Cerebellar nuclear complex (tissue), 1 donor: ENCODE measurements around the gene ATP6AP1.
A peak's percentile ranks its signal among the peaks of the same experiment; 100 is the strongest.
"Not testable (repeated sequence)": the region's sequence is repeated elsewhere in the genome, so short reads cannot be mapped to it uniquely, and the experiment has no call there.

Source experiments
- DNase-seq, 2 experiments: peaks; one replicate each; lab custom pipeline; 2025; lab: John Stamatoyannopoulos, UW

ATP6AP1 gene, protein sequence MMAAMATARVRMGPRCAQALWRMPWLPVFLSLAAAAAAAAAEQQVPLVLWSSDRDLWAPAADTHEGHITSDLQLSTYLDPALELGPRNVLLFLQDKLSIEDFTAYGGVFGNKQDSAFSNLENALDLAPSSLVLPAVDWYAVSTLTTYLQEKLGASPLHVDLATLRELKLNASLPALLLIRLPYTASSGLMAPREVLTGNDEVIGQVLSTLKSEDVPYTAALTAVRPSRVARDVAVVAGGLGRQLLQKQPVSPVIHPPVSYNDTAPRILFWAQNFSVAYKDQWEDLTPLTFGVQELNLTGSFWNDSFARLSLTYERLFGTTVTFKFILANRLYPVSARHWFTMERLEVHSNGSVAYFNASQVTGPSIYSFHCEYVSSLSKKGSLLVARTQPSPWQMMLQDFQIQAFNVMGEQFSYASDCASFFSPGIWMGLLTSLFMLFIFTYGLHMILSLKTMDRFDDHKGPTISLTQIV

DNA sequence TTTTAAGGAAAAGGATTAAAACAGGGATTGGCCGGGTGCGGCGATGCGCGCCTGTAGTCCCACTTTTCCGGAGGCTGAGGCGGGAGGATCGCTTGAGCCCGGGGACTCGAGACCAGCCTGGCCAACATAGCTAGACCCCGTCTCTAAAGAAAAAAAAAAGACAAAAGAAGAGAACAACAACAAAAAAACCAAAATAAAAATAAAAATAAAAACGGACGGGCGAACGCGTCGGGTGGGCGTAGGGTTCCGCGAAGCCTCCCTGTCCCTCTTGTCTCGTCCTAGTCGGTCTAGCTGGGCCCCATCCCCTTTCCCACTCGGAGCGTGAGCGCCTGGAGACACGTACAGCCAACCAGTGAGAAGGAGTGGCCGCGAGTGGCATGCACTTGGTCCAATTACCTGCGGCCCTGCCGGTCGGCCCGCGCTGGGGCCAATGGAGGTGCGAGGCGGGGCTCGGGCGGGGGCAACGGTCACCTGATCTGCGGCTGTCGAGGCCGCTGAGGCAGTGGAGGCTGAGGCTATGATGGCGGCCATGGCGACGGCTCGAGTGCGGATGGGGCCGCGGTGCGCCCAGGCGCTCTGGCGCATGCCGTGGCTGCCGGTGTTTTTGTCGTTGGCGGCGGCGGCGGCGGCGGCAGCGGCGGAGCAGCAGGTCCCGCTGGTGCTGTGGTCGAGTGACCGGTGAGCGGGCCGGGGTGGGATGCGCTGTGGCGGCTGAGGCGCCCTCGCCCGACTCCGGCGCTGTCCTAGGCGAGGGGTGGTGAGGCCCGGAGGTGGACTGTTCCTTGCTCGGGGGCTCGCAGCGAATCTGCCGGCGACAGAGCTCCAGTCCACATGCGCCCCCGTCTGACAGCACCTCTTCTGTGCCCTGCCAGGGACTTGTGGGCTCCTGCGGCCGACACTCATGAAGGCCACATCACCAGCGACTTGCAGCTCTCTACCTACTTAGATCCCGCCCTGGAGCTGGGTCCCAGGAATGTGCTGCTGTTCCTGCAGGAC lies at the start of gene ATP6AP1:
Gene ATP6AP1, plus strand, starts transcription at position 502 of the 996 bp plus-strand sequence. Its CDS starts 16 bp downstream, at position 518.
- peak; percentile 34 to 56 for DNase-seq

DNA sequence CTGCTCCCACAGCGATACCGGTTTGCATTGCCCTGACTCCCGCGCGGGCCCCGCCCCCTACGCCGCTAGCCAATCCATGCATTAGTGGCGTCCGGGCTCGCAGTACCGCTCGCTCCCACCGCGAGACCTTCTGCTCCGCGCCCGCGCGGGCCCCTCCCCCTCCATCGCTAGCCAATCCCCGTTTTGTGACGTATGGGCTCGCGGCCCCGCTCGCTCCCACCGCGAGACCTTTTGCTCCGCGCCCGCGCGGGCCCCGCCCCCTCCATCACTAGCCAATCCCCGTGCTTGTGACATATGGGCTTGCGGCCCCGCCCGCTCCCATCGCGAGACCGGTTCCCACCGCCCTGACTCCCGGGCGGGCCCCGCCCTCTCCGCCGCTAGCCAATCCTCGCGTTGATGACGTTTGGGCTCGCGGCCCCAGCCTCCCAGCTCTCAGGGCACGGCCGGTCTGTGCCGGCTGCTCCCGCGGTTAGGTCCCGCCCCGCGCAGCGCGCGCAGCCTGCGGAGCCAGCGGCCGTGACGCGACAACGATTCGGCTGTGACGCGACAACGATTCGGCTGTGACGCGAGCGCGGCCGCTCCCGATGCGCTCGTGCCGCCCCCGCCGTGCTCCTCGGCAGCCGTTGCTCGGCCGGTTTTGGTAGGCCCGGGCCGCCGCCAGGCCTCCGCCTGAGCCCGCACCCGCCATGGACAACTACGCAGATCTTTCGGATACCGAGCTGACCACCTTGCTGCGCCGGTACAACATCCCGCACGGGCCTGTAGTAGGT lies 49.5 kb upstream of the ATP6AP1 start, which contains the start of gene EMD:
Gene EMD, plus strand, starts transcription at position 497 of the 770 bp plus-strand sequence. Its CDS starts 190 bp downstream, at position 687.
- DNase-seq = peak; percentile 90 to 94

DNA sequence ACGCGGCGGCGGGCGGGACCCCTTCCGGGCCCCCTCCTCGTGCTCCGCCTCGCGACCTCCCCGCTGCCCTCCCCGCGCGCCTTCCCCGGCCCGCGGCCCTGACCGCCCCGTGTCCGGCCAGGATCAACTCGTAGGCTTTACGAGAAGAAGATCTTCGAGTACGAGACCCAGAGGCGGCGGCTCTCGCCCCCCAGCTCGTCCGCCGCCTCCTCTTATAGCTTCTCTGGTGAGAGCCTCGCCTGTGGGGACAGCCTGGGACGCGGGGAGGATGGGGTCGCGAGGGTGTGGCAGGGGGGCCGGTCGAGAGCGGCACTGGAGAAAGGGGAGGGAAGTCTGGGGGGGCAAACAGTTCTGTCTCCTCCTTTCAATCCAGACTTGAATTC lies 48.9 kb upstream of the ATP6AP1 start:
- no peak for DNase-seq

DNA sequence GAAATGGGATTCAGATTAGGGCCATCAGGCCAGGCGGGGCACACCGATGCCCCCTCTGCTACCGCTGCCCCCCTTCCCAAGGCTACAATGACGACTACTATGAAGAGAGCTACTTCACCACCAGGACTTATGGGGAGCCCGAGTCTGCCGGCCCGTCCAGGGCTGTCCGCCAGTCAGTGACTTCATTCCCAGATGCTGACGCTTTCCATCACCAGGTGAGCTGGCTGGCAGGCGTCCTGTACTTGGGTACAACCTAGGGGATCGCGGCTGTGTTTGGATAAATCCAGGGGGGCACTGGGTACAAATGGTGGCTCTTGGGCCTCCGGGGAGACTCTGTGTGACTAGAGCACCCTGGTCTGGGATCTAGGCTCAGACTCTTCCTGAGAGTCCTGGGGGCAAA lies 48.3 kb upstream of the ATP6AP1 start:
- no peak for DNase-seq

DNA sequence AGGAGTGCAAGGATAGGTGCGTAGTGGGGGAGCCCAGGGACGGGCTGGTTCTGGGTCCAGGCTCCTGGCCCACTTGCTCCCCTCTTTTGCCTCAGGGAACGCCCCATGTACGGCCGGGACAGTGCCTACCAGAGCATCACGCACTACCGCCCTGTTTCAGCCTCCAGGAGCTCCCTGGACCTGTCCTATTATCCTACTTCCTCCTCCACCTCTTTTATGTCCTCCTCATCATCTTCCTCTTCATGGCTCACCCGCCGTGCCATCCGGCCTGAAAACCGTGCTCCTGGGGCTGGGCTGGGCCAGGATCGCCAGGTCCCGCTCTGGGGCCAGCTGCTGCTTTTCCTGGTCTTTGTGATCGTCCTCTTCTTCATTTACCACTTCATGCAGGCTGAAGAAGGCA lies 47.7 kb upstream of the ATP6AP1 start:
- DNase-seq = no peak

DNA sequence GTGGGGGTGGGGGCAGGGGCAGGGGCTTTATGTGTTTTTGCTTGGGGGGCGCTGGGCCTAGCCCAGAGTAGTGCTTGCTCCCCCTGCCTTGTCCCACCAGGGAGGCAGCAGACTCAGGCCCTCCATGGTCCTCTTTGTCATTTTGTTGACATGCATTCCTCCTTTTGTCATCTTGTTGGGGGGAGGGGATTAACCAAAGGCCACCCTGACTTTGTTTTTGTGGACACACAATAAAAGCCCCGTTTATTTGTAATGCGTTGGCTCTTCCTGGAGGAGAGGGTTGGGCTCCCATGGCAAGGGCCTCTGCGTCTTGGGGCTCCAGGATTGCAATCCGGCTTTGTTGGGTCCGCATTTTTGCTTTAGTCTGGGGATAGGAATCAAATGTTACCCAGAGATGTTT lies 47.2 kb upstream of the ATP6AP1 start:
- DNase-seq = no peak

DNA sequence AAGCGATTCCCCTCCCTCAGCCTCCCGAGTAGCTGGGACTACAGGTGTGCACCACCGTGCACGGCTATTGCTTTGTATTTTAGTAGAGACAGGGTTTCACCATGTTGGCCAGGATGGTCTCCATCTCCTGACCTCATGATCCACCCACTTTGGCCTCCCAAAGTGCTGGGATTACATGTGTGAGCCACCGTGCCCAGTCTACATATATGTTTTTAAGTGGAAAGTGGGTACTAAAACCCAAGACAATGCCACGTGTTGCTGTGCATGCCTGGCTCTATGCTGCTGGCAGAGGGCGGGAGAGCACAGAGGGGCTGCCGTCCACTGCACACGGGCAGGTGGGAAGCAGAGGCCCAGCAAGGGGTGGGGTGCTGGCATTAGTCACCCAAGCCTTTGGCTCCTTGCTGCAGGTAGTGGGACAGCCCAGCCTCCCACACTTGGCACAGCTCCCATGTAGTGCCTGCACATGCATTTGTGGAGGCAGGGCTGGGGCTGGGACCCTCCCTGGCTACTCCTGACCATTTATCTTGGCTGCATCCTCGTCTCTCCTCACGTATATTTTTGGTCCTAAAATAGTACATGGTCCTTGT lies 45.9 kb upstream of the ATP6AP1 start:
- DNase-seq = no peak

DNA sequence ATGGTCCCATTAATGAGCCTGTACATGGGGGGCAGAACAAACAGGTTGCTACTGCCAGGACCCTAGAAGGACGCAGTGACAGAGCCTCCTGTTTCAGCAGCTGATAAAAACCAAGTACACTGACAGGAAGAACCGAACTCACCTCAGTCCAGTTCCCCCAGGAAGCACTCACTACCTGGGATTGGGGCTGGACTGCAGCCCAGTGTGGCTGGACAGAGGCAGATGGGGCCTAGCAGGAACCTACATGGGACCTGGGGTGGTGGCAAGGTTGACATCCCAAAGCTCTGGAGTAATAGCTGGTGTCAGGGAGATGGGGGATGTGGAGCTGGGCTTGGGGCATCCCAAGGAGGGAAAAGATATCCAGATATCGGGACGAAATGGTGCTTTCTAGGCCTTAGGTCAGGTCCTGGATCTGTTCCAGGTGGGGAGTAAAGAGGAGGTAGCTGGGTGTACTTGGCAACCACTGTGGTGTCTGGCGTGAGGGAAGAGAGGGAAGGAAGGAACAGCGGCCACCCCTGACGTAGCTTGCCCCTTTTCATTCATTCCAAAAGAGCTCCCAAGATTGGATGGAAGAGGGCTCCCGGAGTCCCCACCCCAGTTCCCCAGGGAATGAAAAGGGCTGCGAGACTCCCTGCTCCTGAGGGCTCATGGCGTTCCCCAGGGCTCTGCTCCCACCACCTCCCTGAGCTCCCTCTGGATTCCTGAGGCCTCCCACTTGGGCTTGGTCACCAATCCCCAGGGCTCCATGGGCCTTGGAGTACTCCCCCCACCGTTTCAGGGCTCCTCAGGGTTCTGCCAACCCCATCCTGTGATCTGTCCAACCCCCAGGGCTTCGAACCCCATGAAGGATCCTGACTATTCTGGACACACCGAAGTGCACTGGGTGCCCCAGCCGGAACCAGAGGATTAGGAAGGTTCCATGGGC lies 44.9 kb upstream of the ATP6AP1 start:
- DNase-seq = no peak

DNA sequence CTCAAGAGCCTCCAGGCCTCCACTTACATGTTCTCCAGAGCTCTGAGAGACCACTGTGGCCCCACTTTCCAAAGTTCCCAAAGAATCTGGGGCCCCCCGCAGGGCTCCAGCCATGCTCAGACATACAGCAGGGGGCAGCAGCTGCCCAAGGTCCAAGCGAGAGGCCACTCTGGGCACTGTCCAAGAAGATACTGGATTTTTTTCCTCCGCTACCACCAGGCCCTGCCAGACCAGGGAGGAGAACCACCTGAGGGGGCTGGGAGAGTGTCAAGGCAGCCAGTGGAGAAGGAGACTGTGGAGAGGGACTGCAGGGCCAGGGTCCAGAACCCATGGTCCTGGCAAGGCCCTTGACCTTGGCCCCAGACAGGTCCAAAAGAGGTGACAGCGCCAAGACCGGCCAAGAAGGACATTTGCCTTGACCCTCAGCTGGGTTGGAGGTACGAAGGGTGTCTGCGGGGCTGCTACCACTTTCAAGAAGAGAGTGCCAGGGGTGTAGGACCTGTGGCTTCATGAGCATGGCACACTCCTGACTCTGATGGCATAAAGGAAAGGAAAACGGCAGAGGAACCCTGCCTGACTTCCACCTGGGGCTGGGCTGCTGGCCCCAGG lies 44.1 kb upstream of the ATP6AP1 start:
- no peak for DNase-seq

DNA sequence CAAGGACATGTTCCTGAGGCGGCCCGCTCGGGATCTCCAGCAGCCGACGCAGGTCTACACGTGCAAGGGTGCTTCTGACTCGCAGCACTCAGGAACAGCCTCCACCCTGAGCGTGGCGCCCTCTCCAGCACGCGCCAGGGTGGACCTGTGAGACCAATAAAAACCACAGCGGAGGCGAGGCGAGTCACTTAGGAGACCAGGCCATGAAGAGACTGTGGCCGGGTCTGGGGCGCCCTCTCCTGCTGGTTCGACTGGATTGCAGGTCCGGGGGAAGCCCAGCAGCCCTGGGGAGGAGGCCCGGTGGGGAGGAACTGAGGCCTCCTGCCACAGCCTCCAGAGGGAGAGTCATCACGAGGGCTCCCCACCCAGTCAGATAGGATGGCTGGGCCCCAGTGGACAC lies 40.4 kb upstream of the ATP6AP1 start:
- DNase-seq = not testable (repeated sequence)

DNA sequence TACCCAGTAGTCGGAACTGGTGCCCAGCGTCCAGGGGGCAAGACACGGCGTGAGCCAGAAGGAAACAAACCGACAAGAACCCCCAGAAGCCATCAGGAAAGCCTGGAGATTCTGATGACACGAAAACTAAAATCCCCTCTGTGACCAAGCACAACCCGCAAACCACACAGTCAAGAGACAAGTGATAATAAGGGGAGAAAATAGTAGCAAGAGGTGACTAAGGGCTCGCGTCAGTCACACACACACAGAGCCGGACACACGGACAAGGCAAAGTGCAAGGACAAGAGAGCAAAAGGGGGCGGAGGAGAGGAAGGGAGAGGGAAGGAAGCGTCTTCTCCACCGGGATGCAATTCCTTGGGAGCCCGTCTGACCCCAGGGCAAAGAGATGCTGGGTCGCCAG lies 39.8 kb upstream of the ATP6AP1 start:
- not testable (repeated sequence) for DNase-seq

DNA sequence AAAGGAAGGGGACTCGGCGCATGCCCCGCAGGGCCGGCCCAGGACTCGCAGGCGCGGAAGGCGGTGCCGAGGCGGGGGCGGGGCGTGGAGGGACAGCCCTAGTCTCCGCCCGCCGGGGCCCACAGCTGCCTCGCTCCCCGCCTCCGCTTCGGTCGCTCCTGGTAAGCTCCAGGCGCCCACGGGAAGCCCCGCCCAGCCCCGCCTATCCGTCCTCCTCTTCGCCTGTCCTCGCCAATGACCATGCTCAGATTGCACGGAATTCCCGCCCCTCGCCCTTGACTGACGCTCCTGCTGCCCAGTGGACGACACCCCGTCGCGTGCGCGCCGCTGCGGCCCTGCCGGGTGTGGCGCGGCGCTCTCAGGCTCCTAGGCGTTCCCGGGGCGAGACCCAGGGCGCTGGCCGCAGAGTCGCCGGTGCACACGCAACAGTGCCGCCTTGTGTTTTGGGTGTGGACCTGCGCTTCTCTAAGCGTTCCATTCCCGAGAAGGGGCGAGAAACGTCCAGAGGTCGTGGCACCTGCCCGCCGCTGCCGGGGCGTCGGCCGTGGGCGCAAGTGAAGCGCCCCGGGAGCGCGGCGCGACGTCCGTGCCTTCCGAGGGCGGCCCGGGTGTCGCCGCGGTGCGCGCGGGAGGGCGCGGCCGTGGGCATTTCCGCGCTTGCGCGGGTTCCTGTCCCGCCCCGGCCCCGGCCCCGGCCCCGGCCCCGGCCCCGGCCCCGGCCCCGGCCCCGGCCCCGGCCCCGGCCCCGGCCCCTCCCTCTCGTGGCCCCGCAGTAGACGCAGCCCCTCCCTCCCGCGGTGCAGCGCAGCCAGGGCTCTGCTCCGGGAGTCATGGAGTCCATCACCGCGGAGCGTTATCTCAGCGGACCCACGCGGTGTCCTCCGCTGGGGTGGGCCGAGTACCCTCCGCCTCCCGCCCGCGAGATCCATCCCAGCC lies 38.4 kb upstream of the ATP6AP1 start:
- DNase-seq = not testable (repeated sequence)

DNA sequence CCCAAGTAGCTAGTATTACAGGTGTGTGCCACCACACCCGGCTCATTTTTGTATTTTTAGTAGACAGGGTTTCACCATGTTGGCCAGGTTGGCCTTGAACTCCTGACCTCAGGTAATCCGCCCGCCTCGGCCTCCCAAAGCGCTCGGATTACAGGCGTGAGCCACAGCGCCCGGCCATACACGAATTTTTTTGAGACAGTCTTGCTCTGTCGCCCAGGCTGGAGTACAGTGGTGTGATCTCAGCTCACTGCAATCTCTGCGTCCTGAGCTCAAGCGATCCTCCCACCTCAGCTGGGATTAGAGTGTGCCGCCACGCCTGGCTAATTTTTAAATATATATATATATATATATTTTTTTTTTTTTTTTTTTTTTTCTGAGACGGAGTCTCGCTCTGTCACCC lies 32.1 kb upstream of the ATP6AP1 start:
- not testable (repeated sequence) for DNase-seq

DNA sequence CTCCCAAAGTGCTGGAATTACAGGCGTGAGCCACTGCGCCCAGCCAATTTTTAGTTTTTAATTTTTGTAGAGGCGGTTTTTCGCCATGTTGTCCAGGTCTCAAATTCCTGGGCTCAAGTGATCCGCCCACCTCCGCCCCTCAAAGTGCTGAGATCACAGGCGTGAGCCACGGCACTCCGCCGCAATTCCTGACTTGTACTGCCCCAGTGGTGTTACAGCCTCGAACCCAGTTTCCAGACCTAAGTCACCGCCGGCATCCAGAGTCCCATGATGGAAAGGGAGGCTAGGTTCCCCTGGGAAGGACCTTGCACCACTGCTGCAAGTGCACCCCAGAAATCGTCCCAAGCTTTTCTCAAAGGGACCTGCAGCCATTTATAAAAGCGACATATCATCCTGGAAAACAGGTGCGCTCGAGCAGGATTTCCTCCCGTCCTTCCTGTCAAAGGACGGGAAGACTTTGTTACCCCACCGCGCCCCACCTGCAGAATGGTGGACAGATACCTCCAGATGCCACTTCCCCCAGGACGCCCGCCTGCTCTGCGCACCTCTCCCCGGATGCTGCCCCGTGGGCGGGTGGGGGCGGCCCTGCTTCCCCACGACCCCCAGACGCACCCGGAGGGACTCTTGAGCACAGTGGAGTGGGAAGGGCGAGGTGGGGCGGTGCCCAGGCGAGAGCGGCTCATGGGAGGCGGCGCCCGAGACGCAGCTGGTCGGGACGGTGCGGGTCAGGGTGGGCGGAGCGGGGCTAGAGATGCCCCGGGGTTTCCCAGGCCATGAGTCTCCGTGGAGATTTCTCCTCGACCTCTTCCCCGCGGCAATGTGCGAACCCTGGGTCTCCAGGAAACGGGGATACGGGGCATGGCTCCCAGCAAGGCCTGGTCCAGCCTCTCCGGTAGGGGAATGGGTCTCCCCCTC lies 31.2 kb upstream of the ATP6AP1 start:
- DNase-seq = no peak

DNA sequence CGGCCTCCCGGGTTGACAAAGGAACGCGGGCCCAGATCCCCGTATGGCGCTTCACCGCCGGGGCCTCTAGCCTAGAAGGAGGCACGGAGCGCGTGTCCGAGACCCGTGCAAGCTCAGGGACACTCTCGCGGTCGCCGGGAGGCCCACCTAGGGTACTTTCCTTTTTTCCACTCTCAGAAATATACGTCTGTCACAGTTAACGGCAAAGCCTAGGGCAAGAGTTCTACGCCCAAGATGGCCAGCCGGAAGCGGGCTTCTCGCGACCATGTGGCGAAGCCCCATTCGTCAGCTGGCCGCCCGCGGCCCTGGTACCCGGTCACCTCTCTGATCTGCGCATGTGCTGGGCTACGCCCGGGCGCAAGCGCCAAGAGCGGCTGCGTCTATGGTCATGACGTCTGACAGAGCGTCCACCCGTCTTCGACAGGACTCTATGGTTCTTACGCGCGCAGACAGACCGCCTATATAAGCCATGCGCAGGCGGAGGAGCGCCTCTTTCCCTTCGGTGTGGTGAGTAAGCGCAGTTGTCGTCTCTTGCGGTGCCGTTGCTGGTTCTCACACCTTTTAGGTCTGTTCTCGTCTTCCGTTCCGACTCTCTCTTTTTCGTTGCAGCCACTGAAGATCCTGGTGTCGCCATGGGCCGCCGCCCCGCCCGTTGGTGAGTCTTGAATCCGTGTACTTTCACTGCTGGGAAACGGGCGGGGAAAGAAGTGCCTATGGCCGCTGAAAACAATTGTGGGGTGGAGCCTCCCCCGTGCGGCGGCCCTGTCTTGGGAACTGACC lies 30.4 kb upstream of the ATP6AP1 start, which contains the start of gene RPL10:
Gene RPL10, plus strand, starts transcription at position 490 of the 780 bp plus-strand sequence. Its CDS starts 143 bp downstream, at position 633.
- DNase-seq = peak; percentile 48 to 71
